Uterus (tissue), 2 donors: ENCODE data around the gene TNKS2.

ENCODE experiments used
- POLR2A ChIP-seq, 2 donors: fragments of 450-650 bp; IDR thresholded peaks; one replicate each; pipeline ENCODE4 v1.6.1; 2016; ENCODE audit warnings: antibody characterized with exemption in 2 of 2, mild to moderate bottlenecking in 1 of 2, moderate library complexity in 1 of 2
- TF ChIP-seq, protein P1 (sequence below), 4 experiments: fragments of 200-600 bp in 2 of 4; fragments of 450-650 bp in 2 of 4; sonication (generic) in 2 of 4; IDR thresholded peaks; one replicate each; pipeline ENCODE4 v1.5.1; 2016 to 2019; ENCODE audit warnings: antibody characterized with exemption in 4 of 4, mild to moderate bottlenecking in 2 of 4, moderate library complexity in 1 of 4

DNA sequence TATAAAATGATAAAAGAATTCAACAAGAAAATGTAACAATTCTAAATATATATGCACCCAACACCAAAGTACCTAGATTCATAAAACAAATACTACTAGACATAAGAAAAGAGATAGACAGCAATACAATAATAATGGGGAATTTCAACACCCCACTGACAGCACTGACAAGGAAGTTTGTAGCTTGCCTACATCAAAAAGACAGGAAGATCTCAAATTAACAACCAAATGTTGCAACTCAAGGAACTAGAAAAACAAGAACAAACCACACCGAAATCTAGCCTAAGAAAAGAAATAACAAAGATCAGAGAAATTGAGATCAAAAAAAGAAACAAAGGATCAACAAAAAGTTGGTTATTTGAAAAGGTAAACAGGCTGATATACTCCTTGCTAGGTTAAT lies 36.5 kb upstream of the TNKS2 start:
- TF ChIP-seq, protein P1, sequence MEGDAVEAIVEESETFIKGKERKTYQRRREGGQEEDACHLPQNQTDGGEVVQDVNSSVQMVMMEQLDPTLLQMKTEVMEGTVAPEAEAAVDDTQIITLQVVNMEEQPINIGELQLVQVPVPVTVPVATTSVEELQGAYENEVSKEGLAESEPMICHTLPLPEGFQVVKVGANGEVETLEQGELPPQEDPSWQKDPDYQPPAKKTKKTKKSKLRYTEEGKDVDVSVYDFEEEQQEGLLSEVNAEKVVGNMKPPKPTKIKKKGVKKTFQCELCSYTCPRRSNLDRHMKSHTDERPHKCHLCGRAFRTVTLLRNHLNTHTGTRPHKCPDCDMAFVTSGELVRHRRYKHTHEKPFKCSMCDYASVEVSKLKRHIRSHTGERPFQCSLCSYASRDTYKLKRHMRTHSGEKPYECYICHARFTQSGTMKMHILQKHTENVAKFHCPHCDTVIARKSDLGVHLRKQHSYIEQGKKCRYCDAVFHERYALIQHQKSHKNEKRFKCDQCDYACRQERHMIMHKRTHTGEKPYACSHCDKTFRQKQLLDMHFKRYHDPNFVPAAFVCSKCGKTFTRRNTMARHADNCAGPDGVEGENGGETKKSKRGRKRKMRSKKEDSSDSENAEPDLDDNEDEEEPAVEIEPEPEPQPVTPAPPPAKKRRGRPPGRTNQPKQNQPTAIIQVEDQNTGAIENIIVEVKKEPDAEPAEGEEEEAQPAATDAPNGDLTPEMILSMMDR (IDR thresholded peaks at IDR 0.05): no peak
- no peak for TF ChIP-seq POLR2A (IDR thresholded peaks at IDR 0.05)
